Erythroblast (primary cell): ENCODE results near the gene RAB17.

Source experiments
- GATA1 ChIP-seq: IDR thresholded peaks from 2 replicates; pipeline ENCODE4 v1.6.1; 2011; ENCODE audit warnings: low read depth, mild to moderate bottlenecking, control low read depth, low read length, moderate library complexity
- POLR2A ChIP-seq: IDR thresholded peaks from 2 replicates; pipeline ENCODE4 v1.6.1; 2011; ENCODE audit warnings: mild to moderate bottlenecking, low read length

DNA sequence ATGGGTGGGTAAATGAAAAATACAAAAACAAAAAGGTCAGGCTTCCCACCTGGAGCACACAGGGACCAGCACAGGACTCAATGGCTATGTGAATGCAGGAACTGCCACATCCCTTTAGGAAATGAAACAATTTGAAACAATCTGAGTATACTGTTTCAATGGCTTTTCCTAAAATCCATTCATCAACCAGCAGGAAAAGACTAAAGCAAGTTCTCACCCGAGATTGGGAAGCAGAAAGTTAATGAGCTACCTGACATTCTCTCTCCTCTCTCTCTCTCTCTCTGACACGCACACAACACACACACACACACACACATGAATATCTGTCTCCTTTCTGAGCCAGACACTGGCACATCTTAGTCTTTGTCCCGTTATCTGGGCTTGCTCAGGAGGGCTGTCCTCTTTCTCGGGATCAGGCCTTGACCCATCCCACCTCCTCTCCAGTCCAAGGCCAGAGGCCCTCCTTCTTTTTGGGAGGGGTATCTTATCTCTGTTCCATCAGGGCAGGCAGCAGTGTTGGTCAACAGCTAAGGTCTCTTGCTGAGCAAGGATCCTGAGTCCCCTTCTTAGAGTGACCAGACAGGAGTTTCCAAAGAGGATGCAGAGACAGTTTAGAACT, 25.2 kb upstream of the RAB17 start:
- TF ChIP-seq POLR2A = no peak
- no peak for TF ChIP-seq GATA1
